ENCODE results near the gene DHX36.

DNA sequence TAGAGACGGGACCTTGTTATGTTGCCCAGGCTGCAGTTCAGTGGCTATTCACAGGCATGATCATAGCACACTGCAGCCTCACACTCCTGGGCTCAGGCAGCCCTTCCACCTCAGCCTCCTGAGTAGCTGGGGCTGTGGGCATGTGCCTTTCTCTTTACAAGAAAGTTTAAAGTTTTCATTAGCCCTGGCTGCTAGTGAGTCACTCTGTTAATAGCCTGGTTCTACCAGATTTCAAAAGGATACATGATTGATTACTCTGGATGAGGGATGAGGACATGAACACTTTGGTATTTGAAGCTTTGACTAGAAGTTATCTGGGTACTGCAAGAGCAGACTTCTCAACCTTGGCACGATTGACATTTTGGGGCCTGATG is 95.1 kb downstream of the DHX36 start:
- no peak for TF ChIP-seq POLR2AphosphoS5 (IDR thresholded peaks at IDR 0.05)
- TF ChIP-seq, protein P1, sequence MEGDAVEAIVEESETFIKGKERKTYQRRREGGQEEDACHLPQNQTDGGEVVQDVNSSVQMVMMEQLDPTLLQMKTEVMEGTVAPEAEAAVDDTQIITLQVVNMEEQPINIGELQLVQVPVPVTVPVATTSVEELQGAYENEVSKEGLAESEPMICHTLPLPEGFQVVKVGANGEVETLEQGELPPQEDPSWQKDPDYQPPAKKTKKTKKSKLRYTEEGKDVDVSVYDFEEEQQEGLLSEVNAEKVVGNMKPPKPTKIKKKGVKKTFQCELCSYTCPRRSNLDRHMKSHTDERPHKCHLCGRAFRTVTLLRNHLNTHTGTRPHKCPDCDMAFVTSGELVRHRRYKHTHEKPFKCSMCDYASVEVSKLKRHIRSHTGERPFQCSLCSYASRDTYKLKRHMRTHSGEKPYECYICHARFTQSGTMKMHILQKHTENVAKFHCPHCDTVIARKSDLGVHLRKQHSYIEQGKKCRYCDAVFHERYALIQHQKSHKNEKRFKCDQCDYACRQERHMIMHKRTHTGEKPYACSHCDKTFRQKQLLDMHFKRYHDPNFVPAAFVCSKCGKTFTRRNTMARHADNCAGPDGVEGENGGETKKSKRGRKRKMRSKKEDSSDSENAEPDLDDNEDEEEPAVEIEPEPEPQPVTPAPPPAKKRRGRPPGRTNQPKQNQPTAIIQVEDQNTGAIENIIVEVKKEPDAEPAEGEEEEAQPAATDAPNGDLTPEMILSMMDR (IDR thresholded peaks at IDR 0.05): no peak
- no peak for TF ChIP-seq POLR2A (IDR thresholded peaks at IDR 0.05)
- no peak for TF ChIP-seq EP300 (IDR thresholded peaks at IDR 0.05)
